Mammary epithelial cell (primary cell): ENCODE results near the gene EBLN1.

Experiments
- CTCF ChIP-seq, 2 donors: IDR thresholded peaks in 1 of 2; conservative IDR thresholded peaks in 1 of 2; 2 replicates each; pipeline ENCODE4 v1.5.1; 2011 to 2012; ENCODE audit warnings: inconsistent platforms in 2 of 2, low read length in 2 of 2, mild to moderate bottlenecking in 2 of 2, control low read depth in 1 of 2, low read depth in 1 of 2; ENCODE audit not compliant: insufficient read depth in 1 of 2; ENCODE audit errors: extremely low read depth in 1 of 2
- EZH2 ChIP-seq: IDR thresholded peaks from 2 replicates; pipeline ENCODE4 v1.6.1; 2012; ENCODE audit warnings: low read length, inconsistent platforms, borderline replicate concordance

- TF ChIP-seq CTCF (conservative IDR thresholded peaks at IDR 0.05 in 1 of 2, IDR thresholded peaks at IDR 0.05 in 1 of 2; ENCODE audit: extremely low read depth in 1 of 2, insufficient read depth in 1 of 2, low read depth in 1 of 2, low read length in 2 of 2) (no peak), EZH2 (no peak)
Observed at GRCh38 chr10:22250897-22251660, 33.3 kb upstream of the EBLN1 start.
